Neuronal stem cell (in vitro differentiated cells): ENCODE data around the gene ENDOV.

Experiments used
- DNase-seq: peaks from one replicate; pipeline ENCODE4 v3.0.0-alpha.2; 2013; ENCODE audit warnings: low spot score
- H2AFZ ChIP-seq: one replicate; pipeline ENCODE4 v1.6.1; 2013; ENCODE audit warnings: mild to moderate bottlenecking, low read length, inconsistent platforms
- H2AK5ac ChIP-seq: 2 replicates; pipeline ENCODE4 v1.6.1; 2013; ENCODE audit warnings: low read depth, mild to moderate bottlenecking, inconsistent platforms, low read length, moderate library complexity, mixed read lengths
- H2BK120ac ChIP-seq: 2 replicates; pipeline ENCODE4 v1.6.1; 2013; ENCODE audit warnings: low read depth, mild to moderate bottlenecking, inconsistent platforms, low read length, moderate library complexity, mixed read lengths
- H2BK12ac ChIP-seq: one replicate; pipeline ENCODE4 v1.6.1; 2013; ENCODE audit warnings: low read length, inconsistent platforms
- H2BK15ac ChIP-seq: 2 replicates; pipeline ENCODE4 v1.6.1; 2013; ENCODE audit warnings: mild to moderate bottlenecking, low read length, inconsistent platforms, mixed read lengths
- H2BK5ac ChIP-seq: one replicate; pipeline ENCODE4 v1.6.1; 2013; ENCODE audit warnings: inconsistent platforms, mild to moderate bottlenecking, low read length, moderate library complexity
- H3K14ac ChIP-seq: one replicate; pipeline ENCODE4 v1.6.1; 2013; ENCODE audit warnings: low read length, inconsistent platforms
- H3K18ac ChIP-seq: 2 replicates; pipeline ENCODE4 v1.6.1; 2013; ENCODE audit warnings: low read length, inconsistent platforms
- H3K23ac ChIP-seq: 2 replicates; pipeline ENCODE4 v1.6.1; 2013; ENCODE audit warnings: low read depth, mild to moderate bottlenecking, mixed read lengths, low read length, inconsistent platforms; ENCODE audit not compliant: poor library complexity
- H3K27ac ChIP-seq: replicated peaks from 3 replicates; pipeline ENCODE4 v1.5.1; 2013; ENCODE audit warnings: low read length, inconsistent platforms
- H3K27me3 ChIP-seq, 3 experiments: 2 replicates each; pipeline ENCODE4 v1.6.1; 2013; ENCODE audit warnings: low read length in 3 of 3, mild to moderate bottlenecking in 2 of 3, inconsistent platforms in 1 of 3, low read depth in 1 of 3, mixed read lengths in 1 of 3, moderate library complexity in 1 of 3; ENCODE audit not compliant: control insufficient read depth in 3 of 3, insufficient read depth in 3 of 3
- H3K36me3 ChIP-seq, 2 donors: replicated peaks in 1 of 2; 2 replicates each; pipeline ENCODE4 v1.6.1; 2013; ENCODE audit warnings: low read length in 2 of 2; ENCODE audit not compliant: control insufficient read depth in 2 of 2, insufficient read depth in 2 of 2
- H3K4ac ChIP-seq: 2 replicates; pipeline ENCODE4 v1.6.1; 2013; ENCODE audit warnings: inconsistent platforms, mild to moderate bottlenecking, low read length, moderate library complexity
- H3K4me1 ChIP-seq, 2 donors: 1 replicate in 1 of 2; 2 replicates in 1 of 2; pipeline ENCODE4 v1.6.1; 2013; ENCODE audit warnings: low read length in 2 of 2, low read depth in 1 of 2; ENCODE audit not compliant: control insufficient read depth in 2 of 2, insufficient read depth in 1 of 2
- H3K4me2 ChIP-seq: one replicate; pipeline ENCODE4 v1.6.1; 2013; ENCODE audit warnings: mild to moderate bottlenecking, low read length, inconsistent platforms; ENCODE audit not compliant: insufficient read depth, poor library complexity, severe bottlenecking
- H3K4me3 ChIP-seq, 2 donors: 2 replicates each; pipeline ENCODE4 v1.5.1; 2013; ENCODE audit warnings: low read length in 2 of 2, mild to moderate bottlenecking in 2 of 2, inconsistent platforms in 1 of 2, moderate library complexity in 1 of 2
- H3K79me1 ChIP-seq: one replicate; pipeline ENCODE4 v1.6.1; 2013; ENCODE audit warnings: low read depth, mild to moderate bottlenecking, inconsistent platforms, low read length, moderate library complexity
- H3K9ac ChIP-seq: one replicate; pipeline ENCODE4 v1.6.1; 2013; ENCODE audit warnings: mild to moderate bottlenecking, low read depth, low read length, inconsistent platforms; ENCODE audit not compliant: poor library complexity
- H3K9me3 ChIP-seq, 2 donors: replicated peaks in 1 of 2; 2 replicates each; pipeline versions ENCODE3 to v1.6.1; 2013; ENCODE audit warnings: low read length in 2 of 2, mild to moderate bottlenecking in 2 of 2, inconsistent platforms in 1 of 2, low read depth in 1 of 2, mixed read lengths in 1 of 2, moderate library complexity in 1 of 2; ENCODE audit not compliant: control insufficient read depth in 2 of 2, insufficient read depth in 1 of 2
- H4K8ac ChIP-seq: one replicate; pipeline ENCODE4 v1.6.1; 2013; ENCODE audit warnings: low read depth, mild to moderate bottlenecking, inconsistent platforms, low read length, moderate library complexity
- H4K91ac ChIP-seq: one replicate; pipeline ENCODE4 v1.6.1; 2013; ENCODE audit warnings: low read length, low read depth, mild to moderate bottlenecking, inconsistent platforms; ENCODE audit not compliant: poor library complexity
- WGBS, 2 donors: extraction: QIAGEN DNeasy Blood & Tissue Kit; methylation state at CpG; one replicate each; pipeline ENCODE4 v1.1.7; 2013; ENCODE audit warnings: missing lambda C conversion rate in 2 of 2, mixed read lengths in 1 of 2; ENCODE audit not compliant: insufficient read length in 2 of 2, insufficient replicate concordance in 1 of 2; ENCODE audit errors: extremely low coverage in 2 of 2; 5-methylcytosine and 5-hydroxymethylcytosine counted together

ENDOV gene

DNA sequence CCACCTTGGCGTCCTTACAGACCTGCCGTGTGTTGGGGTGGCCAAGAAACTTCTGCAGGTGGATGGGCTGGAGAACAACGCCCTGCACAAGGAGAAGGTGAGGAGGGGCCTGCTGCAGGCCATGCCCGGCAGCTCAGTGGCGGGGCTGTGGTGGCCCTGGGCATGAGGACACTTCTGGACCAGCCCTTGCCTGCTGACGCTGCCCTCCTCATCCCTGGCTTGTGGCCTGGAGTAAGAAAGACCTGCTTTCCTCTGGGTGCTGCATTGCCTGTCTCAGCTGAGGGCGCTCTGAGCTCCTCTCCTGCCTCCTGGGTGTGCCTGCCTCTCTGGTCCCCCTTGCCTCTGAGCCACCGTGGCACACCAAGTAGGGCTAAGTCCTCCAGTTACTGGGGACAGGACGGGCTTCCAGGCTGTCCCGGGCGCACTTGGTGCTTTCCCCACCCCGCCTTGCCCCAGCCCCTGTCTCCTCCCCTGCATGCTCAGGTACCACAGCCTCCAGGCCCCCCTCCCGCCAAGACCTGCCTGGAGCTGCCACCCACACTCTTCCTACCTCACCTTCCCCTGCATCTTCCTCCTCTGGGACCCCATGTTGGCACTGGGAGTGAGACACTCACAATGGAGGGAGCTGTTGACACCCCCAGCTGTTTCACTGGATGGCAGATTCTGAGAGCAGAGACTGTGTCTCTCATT lies 8.7 kb downstream of the ENDOV start:
- Histone ChIP-seq H3K23ac (peak overlapping the region; percentile 98), H2BK5ac (no peak overlapping the region), H2BK12ac (peak overlapping the region; percentile 10), H2AFZ (no peak overlapping the region), H3K4ac (no peak overlapping the region), H2BK15ac (no peak overlapping the region), H3K79me1 (no peaks in the 10 kb centered on the region), H3K27me3 (no peaks in the 10 kb centered on the region), H3K14ac (no peak overlapping the region), H3K4me2 (no peak overlapping the region), H2BK120ac (no peak overlapping the region), H4K8ac (no peak overlapping the region), H3K9me3 (peaks cover 0 to 2% of the 10 kb centered on the region in 2 donors), H3K27ac (no peak overlapping the region), H3K36me3 (peaks cover 2 to 14% of the 10 kb centered on the region in 2 donors), H2AK5ac (peak overlapping the region; percentile 75), H3K4me1 (peaks cover 0 to 1% of the 10 kb centered on the region in 2 donors), H3K9ac (peak overlapping the region; percentile 21), H3K18ac (peak overlapping the region; percentile 57), H4K91ac (no peak overlapping the region), H3K4me3 (no peak overlapping the region)
- DNase-seq: no peak
- no CpG with 5 or more reads among the region's 13 CpGs for WGBS, 2 donors

DNA sequence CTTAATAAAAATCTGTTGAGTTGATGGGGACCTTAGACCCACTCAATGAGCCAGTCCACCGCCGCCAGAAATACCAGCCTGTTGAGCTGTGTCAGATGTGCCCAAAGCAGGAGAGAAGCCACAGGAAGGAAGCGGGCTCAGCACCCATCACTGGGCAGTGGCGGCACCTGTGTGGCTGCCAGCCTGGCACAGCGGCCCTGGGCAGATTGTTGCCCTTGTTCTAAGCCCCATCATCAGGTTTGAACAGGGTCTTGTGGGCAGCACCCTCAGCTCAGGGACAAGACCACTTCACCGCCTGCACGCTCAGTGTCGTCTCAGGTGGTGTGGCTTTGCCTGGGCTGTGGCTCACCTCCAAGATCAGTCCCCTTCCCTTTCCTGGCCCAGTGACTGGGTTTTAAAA lies 9.3 kb downstream of the ENDOV start:
- no peak overlapping the region for H4K8ac ChIP-seq
- no peak overlapping the region for H2BK12ac ChIP-seq
- H2AFZ ChIP-seq: no peak overlapping the region
- H3K4me1 ChIP-seq: peaks cover 0 to 1% of the 10 kb centered on the region in 2 donors
- H3K79me1 ChIP-seq: peaks cover under 1% of the 10 kb centered on the region
- no CpG with 5 or more reads among the region's 8 CpGs for WGBS, 2 donors
- no peak for DNase-seq
- H3K36me3 ChIP-seq: peaks cover 1 to 11% of the 10 kb centered on the region in 2 donors
- H3K18ac ChIP-seq: peak overlapping the region; percentile 48
- H3K4me2 ChIP-seq: no peak overlapping the region
- H4K91ac ChIP-seq: peak overlapping the region; percentile 85
- no peak overlapping the region for H2BK5ac ChIP-seq
- no peak overlapping the region for H3K23ac ChIP-seq
- H3K27ac ChIP-seq: no peak overlapping the region
- H2BK120ac ChIP-seq: no peak overlapping the region
- H3K14ac ChIP-seq: no peak overlapping the region
- no peak overlapping the region for H3K4me3 ChIP-seq
- peaks cover 0 to 2% of the 10 kb centered on the region in 2 donors for H3K9me3 ChIP-seq
- peak overlapping the region; percentile 21 for H3K9ac ChIP-seq
- peak overlapping the region; percentile 43 for H2AK5ac ChIP-seq
- no peak overlapping the region for H2BK15ac ChIP-seq
- no peak overlapping the region for H3K4ac ChIP-seq
- no peaks in the 10 kb centered on the region for H3K27me3 ChIP-seq

DNA sequence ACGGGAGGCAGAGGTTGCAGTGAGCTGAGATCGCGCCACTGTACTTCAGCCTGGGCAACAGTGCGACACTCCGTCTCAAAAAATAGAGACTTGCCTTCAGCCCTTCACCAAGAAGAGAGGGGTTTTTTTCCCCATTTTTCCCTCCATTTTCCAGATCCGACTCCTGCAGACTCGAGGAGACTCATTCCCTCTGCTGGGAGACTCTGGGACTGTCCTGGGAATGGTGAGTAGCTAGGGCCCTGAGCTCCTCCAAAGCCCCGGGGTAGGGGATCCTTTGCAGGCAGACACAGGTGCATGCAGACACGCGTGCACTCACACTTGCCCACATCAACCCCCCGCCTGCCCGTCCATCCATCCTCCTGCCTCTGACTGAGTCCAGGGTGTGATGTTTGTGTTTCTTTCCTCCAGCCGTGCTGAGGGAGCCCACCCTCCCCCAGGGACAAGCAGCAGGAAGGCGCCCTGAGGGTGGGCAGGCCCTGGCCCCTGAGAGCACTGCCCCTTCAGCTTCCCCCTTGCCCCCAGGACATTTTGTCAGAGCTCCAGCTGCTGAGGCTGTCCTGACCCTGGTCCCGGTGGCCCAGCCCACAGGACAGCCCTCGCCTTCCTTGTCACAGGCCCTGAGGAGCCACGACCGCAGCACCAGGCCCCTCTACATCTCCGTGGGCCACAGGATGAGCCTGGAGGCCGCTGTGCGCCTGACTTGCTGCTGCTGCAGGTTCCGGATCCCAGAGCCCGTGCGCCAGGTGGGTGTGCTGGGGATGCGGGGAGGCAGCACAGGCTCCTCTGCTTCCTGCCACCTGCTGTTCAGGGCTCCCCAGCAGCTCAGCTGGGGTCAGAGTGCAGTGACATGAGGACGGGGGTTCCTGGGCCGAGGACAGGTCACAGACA lies 10.2 kb downstream of the ENDOV start:
- peaks cover 0 to 3% of the 10 kb centered on the region in 2 donors for H3K36me3 ChIP-seq
- H3K4me2 ChIP-seq: no peak overlapping the region
- no peak overlapping the region for H2BK120ac ChIP-seq
- DNase-seq: no peak
- no peak overlapping the region for H3K27ac ChIP-seq
- H3K23ac ChIP-seq: peak overlapping the region; percentile 43
- no peak overlapping the region for H2AK5ac ChIP-seq
- H3K18ac ChIP-seq: no peak overlapping the region
- no peak overlapping the region for H3K14ac ChIP-seq
- peaks cover 0 to 1% of the 10 kb centered on the region in 2 donors for H3K4me1 ChIP-seq
- H3K4me3 ChIP-seq: no peak overlapping the region
- H3K4ac ChIP-seq: no peak overlapping the region
- peaks cover 0 to 2% of the 10 kb centered on the region in 2 donors for H3K9me3 ChIP-seq
- H2AFZ ChIP-seq: no peak overlapping the region
- no peak overlapping the region for H2BK12ac ChIP-seq
- WGBS, 2 donors: no CpG with 5 or more reads among the region's 27 CpGs
- H3K27me3 ChIP-seq: no peaks in the 10 kb centered on the region
- no peak overlapping the region for H4K8ac ChIP-seq
- peak overlapping the region; percentile 87 for H2BK5ac ChIP-seq
- peak overlapping the region; percentile 58 for H2BK15ac ChIP-seq
- H3K79me1 ChIP-seq: peaks cover 2% of the 10 kb centered on the region
- H4K91ac ChIP-seq: peak overlapping the region; percentile 64
- H3K9ac ChIP-seq: peak overlapping the region; percentile 24
